ENCODE data around the gene DHX58.
"Not testable (repeated sequence)": the region's sequence is repeated elsewhere in the genome, so short reads cannot be mapped to it uniquely, and the experiment has no call there.

DHX58 gene

GRCh38 chr17:42112552-42113176, at the start of gene DHX58:
Gene DHX58, minus strand, starts transcription at chr17:42112714. Its CDS starts 822 bp downstream, at chr17:42111892.
- DNase-seq (ENCODE audit: low read depth), result peak; percentile 76

- no peak for DNase-seq (ENCODE audit: low read depth)
Measured at GRCh38 chr17:42160531-42160910, 48.0 kb upstream of the DHX58 start.

GRCh38 chr17:42159796-42160530, 47.4 kb upstream of the DHX58 start:
- DNase-seq (ENCODE audit: low read depth), result no peak

GRCh38 chr17:42155614-42156045, 43.1 kb upstream of the DHX58 start:
- DNase-seq (ENCODE audit: low read depth), result no peak

- DNase-seq (ENCODE audit: low read depth), result no peak
Measured at GRCh38 chr17:42153919-42154742, 41.6 kb upstream of the DHX58 start.

- DNase-seq (ENCODE audit: low read depth), result no peak
Measured at GRCh38 chr17:42146911-42147607, 34.5 kb upstream of the DHX58 start.

- DNase-seq (ENCODE audit: low read depth), result not testable (repeated sequence)
Measured at GRCh38 chr17:42143138-42143537, 30.6 kb upstream of the DHX58 start.

GRCh38 chr17:42142371-42142896, 29.9 kb upstream of the DHX58 start:
- peak; percentile 72 for DNase-seq (ENCODE audit: low read depth)

- no peak for DNase-seq (ENCODE audit: low read depth)
Measured at GRCh38 chr17:42141382-42141781, 28.9 kb upstream of the DHX58 start.

GRCh38 chr17:42140690-42141089, 28.2 kb upstream of the DHX58 start:
- DNase-seq (ENCODE audit: low read depth), result not testable (repeated sequence)

GRCh38 chr17:42138749-42139492, 26.4 kb upstream of the DHX58 start:
- DNase-seq (ENCODE audit: low read depth), result no peak

GRCh38 chr17:42136654-42137051, 24.1 kb upstream of the DHX58 start:
- no peak for DNase-seq (ENCODE audit: low read depth)

GRCh38 chr17:42135664-42136653, 23.4 kb upstream of the DHX58 start:
- no peak for DNase-seq (ENCODE audit: low read depth)

- no peak for DNase-seq (ENCODE audit: low read depth)
Measured at GRCh38 chr17:42135151-42135550, 22.6 kb upstream of the DHX58 start.

GRCh38 chr17:42133461-42134041, 21.0 kb upstream of the DHX58 start:
- DNase-seq (ENCODE audit: low read depth), result no peak

- peak; percentile 79 for DNase-seq (ENCODE audit: low read depth)
Measured at GRCh38 chr17:42132941-42133340, 20.4 kb upstream of the DHX58 start.

GRCh38 chr17:42131981-42132432, 19.5 kb upstream of the DHX58 start:
- no peak for DNase-seq (ENCODE audit: low read depth)

- no peak for DNase-seq (ENCODE audit: low read depth)
Measured at GRCh38 chr17:42131232-42131631, 18.7 kb upstream of the DHX58 start.

GRCh38 chr17:42130310-42130936, 17.9 kb upstream of the DHX58 start:
- DNase-seq (ENCODE audit: low read depth), result no peak

All from stromal cell of bone marrow (primary cell).